Stimulated activated CD8-positive, alpha-beta memory T cell treated with anti-CD3 and anti-CD28 coated beads, Interleukin-15, amount 100 ng/mL, for 48 hours (primary cell): ENCODE data around the gene UQCRC1.
A peak's percentile ranks its signal among the peaks of the same experiment; 100 is the strongest.

Source experiments
- DNase-seq, 2 donors: peaks; one replicate each; pipeline ENCODE4 v3.0.0-alpha.2; 2020; ENCODE audit warnings: low read depth in 2 of 2

The UQCRC1 gene

GRCh38 chr3:48609088-48610005, at the start of gene UQCRC1:
UQCRC1 (minus strand) TSS chr3:48609646; CDS start chr3:48609620, 26 bp downstream.
- DNase-seq, result peak; percentile 90 to 91

GRCh38 chr3:48656841-48657281, 47.4 kb upstream of the UQCRC1 start:
- DNase-seq, result peak in 1 of 2 donors; percentile 15

- DNase-seq, result peak; percentile 83 to 86
These were observed 46.8 kb upstream of the UQCRC1 start for GRCh38 chr3:48656061-48656840.

GRCh38 chr3:48655606-48656005, 46.2 kb upstream of the UQCRC1 start:
- DNase-seq, result peak; percentile 44 to 48

GRCh38 chr3:48655063-48655462, 45.6 kb upstream of the UQCRC1 start:
- no peak for DNase-seq

GRCh38 chr3:48652923-48653715, 43.7 kb upstream of the UQCRC1 start:
- DNase-seq, result no peak

GRCh38 chr3:48651771-48652170, 42.3 kb upstream of the UQCRC1 start:
- no peak for DNase-seq

GRCh38 chr3:48650723-48651122, 41.3 kb upstream of the UQCRC1 start:
- no peak for DNase-seq

- no peak for DNase-seq
These were observed 38.9 kb upstream of the UQCRC1 start for GRCh38 chr3:48648188-48648850.

- DNase-seq, result no peak
These were observed 38.3 kb upstream of the UQCRC1 start for GRCh38 chr3:48647714-48648113.

- DNase-seq, result no peak
These were observed 35.7 kb upstream of the UQCRC1 start for GRCh38 chr3:48644898-48645760.

GRCh38 chr3:48642605-48643004, 33.2 kb upstream of the UQCRC1 start:
- no peak for DNase-seq

- no peak for DNase-seq
These were observed 31.9 kb upstream of the UQCRC1 start for GRCh38 chr3:48641396-48641795.

GRCh38 chr3:48639944-48640606, 30.6 kb upstream of the UQCRC1 start:
- no peak for DNase-seq

- DNase-seq, result no peak
These were observed 27.9 kb upstream of the UQCRC1 start for GRCh38 chr3:48637305-48637704.

GRCh38 chr3:48636149-48636655, 26.8 kb upstream of the UQCRC1 start:
- DNase-seq, result no peak

- peak; percentile 95 for DNase-seq
These were observed 26.0 kb upstream of the UQCRC1 start, which contains the start of gene SLC26A6 for GRCh38 chr3:48635222-48636021. SLC26A6 (minus strand) TSS chr3:48635461; CDS start chr3:48635393, 68 bp downstream.

GRCh38 chr3:48634661-48635221, 25.3 kb upstream of the UQCRC1 start:
- DNase-seq, result peak; percentile 43 to 56
